GM23338 (cell line): ENCODE results near the gene BTBD9.

Experiments used
- CREB1 ChIP-seq: fragments of 250-450 bp; sonication (Bioruptor Pico); IDR thresholded peaks from 2 replicates; pipeline ENCODE4 v1.5.0; 2020; ENCODE audit warnings: low read depth, mild to moderate bottlenecking, moderate library complexity
- EZH2 ChIP-seq: fragments of 200-600 bp; sonication (generic); IDR thresholded peaks from one replicate; pipeline ENCODE4 v1.8.0; 2017; ENCODE audit warnings: antibody characterized with exemption, mild to moderate bottlenecking, low read depth; ENCODE audit not compliant: unreplicated experiment
- EZH2phosphoT487 ChIP-seq: fragments of 200-600 bp; sonication (generic); IDR thresholded peaks from one replicate; pipeline ENCODE4 v1.8.1; 2018; ENCODE audit warnings: antibody characterized with exemption; ENCODE audit not compliant: unreplicated experiment
- JUNB ChIP-seq: IDR thresholded peaks from one replicate; pipeline ENCODE4 v1.6.1; 2016; ENCODE audit warnings: antibody characterized with exemption; ENCODE audit not compliant: unreplicated experiment
- POLR2AphosphoS5 ChIP-seq: IDR thresholded peaks from 2 replicates; pipeline ENCODE4 v1.6.1; 2016; ENCODE audit warnings: antibody characterized with exemption, low read depth
- ZNF114 ChIP-seq: fragments of 250-450 bp; sonication (Bioruptor Pico); IDR thresholded peaks from 2 replicates; pipeline ENCODE4 v1.5.0; 2020; ENCODE audit warnings: mild to moderate bottlenecking, moderate library complexity
- ZNF331 ChIP-seq: fragments of 250-450 bp; sonication (Bioruptor Pico); IDR thresholded peaks from 2 replicates; pipeline ENCODE4 v1.5.0; 2020; ENCODE audit warnings: low read depth, mild to moderate bottlenecking, moderate library complexity
- TF ChIP-seq, protein P1 (sequence below), 2 experiments: fragments of 200-600 bp in 1 of 2; sonication (generic) in 1 of 2; conservative IDR thresholded peaks; 2 replicates each; pipeline versions ENCODE4 v1.5.1 to v1.6.1; 2016 to 2017; ENCODE audit warnings: antibody characterized with exemption in 2 of 2, low read depth in 2 of 2, mild to moderate bottlenecking in 2 of 2, moderate library complexity in 1 of 2
- TF ChIP-seq, protein P2 (sequence below): IDR thresholded peaks from one replicate; pipeline ENCODE4 v1.6.1; 2018; ENCODE audit warnings: antibody characterized with exemption; ENCODE audit not compliant: unreplicated experiment
- TF ChIP-seq, protein P3 (sequence below): fragments of 250-450 bp; sonication (Bioruptor Pico); IDR thresholded peaks from 2 replicates; pipeline ENCODE4 v1.5.0; 2020; ENCODE audit warnings: mild to moderate bottlenecking, moderate library complexity
- TF ChIP-seq, protein P4 (sequence below): IDR thresholded peaks from 2 replicates; pipeline ENCODE4 v1.6.1; 2016; ENCODE audit warnings: antibody characterized with exemption

DNA sequence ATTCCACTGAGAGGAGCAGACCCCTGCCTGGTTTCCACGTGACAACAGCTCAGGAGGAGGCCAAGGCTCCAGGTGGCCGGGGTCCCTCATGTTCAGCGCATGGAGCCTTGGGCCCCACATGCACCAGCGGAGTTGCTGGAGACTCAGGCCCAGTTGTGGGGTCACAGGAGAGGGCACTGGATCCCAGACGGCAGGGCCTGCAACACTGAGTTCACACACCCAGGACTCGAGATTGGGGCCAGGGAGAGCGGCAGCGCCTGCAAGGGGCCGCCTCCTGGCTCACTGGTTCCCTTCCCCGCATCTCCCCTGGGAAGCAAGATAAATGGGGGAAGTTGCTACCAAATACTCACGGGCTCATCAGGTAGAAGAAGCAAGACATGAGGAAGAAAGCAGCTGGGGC lies 472.1 kb downstream of the BTBD9 start:
- TF ChIP-seq, protein P1, sequence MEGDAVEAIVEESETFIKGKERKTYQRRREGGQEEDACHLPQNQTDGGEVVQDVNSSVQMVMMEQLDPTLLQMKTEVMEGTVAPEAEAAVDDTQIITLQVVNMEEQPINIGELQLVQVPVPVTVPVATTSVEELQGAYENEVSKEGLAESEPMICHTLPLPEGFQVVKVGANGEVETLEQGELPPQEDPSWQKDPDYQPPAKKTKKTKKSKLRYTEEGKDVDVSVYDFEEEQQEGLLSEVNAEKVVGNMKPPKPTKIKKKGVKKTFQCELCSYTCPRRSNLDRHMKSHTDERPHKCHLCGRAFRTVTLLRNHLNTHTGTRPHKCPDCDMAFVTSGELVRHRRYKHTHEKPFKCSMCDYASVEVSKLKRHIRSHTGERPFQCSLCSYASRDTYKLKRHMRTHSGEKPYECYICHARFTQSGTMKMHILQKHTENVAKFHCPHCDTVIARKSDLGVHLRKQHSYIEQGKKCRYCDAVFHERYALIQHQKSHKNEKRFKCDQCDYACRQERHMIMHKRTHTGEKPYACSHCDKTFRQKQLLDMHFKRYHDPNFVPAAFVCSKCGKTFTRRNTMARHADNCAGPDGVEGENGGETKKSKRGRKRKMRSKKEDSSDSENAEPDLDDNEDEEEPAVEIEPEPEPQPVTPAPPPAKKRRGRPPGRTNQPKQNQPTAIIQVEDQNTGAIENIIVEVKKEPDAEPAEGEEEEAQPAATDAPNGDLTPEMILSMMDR (conservative IDR thresholded peaks at IDR 0.05; ENCODE audit: low read depth in 2 of 2): no peak
- TF ChIP-seq POLR2AphosphoS5 (no peak), EZH2phosphoT487 (no peak), EZH2 (no peak), ZNF331 (no peak), CREB1 (CRISPR knock-in tag) (no peak), JUNB (no peak), ZNF114 (CRISPR knock-in tag) (no peak)
- TF ChIP-seq, protein P2, sequence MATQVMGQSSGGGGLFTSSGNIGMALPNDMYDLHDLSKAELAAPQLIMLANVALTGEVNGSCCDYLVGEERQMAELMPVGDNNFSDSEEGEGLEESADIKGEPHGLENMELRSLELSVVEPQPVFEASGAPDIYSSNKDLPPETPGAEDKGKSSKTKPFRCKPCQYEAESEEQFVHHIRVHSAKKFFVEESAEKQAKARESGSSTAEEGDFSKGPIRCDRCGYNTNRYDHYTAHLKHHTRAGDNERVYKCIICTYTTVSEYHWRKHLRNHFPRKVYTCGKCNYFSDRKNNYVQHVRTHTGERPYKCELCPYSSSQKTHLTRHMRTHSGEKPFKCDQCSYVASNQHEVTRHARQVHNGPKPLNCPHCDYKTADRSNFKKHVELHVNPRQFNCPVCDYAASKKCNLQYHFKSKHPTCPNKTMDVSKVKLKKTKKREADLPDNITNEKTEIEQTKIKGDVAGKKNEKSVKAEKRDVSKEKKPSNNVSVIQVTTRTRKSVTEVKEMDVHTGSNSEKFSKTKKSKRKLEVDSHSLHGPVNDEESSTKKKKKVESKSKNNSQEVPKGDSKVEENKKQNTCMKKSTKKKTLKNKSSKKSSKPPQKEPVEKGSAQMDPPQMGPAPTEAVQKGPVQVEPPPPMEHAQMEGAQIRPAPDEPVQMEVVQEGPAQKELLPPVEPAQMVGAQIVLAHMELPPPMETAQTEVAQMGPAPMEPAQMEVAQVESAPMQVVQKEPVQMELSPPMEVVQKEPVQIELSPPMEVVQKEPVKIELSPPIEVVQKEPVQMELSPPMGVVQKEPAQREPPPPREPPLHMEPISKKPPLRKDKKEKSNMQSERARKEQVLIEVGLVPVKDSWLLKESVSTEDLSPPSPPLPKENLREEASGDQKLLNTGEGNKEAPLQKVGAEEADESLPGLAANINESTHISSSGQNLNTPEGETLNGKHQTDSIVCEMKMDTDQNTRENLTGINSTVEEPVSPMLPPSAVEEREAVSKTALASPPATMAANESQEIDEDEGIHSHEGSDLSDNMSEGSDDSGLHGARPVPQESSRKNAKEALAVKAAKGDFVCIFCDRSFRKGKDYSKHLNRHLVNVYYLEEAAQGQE: no peak
- TF ChIP-seq, protein P3, sequence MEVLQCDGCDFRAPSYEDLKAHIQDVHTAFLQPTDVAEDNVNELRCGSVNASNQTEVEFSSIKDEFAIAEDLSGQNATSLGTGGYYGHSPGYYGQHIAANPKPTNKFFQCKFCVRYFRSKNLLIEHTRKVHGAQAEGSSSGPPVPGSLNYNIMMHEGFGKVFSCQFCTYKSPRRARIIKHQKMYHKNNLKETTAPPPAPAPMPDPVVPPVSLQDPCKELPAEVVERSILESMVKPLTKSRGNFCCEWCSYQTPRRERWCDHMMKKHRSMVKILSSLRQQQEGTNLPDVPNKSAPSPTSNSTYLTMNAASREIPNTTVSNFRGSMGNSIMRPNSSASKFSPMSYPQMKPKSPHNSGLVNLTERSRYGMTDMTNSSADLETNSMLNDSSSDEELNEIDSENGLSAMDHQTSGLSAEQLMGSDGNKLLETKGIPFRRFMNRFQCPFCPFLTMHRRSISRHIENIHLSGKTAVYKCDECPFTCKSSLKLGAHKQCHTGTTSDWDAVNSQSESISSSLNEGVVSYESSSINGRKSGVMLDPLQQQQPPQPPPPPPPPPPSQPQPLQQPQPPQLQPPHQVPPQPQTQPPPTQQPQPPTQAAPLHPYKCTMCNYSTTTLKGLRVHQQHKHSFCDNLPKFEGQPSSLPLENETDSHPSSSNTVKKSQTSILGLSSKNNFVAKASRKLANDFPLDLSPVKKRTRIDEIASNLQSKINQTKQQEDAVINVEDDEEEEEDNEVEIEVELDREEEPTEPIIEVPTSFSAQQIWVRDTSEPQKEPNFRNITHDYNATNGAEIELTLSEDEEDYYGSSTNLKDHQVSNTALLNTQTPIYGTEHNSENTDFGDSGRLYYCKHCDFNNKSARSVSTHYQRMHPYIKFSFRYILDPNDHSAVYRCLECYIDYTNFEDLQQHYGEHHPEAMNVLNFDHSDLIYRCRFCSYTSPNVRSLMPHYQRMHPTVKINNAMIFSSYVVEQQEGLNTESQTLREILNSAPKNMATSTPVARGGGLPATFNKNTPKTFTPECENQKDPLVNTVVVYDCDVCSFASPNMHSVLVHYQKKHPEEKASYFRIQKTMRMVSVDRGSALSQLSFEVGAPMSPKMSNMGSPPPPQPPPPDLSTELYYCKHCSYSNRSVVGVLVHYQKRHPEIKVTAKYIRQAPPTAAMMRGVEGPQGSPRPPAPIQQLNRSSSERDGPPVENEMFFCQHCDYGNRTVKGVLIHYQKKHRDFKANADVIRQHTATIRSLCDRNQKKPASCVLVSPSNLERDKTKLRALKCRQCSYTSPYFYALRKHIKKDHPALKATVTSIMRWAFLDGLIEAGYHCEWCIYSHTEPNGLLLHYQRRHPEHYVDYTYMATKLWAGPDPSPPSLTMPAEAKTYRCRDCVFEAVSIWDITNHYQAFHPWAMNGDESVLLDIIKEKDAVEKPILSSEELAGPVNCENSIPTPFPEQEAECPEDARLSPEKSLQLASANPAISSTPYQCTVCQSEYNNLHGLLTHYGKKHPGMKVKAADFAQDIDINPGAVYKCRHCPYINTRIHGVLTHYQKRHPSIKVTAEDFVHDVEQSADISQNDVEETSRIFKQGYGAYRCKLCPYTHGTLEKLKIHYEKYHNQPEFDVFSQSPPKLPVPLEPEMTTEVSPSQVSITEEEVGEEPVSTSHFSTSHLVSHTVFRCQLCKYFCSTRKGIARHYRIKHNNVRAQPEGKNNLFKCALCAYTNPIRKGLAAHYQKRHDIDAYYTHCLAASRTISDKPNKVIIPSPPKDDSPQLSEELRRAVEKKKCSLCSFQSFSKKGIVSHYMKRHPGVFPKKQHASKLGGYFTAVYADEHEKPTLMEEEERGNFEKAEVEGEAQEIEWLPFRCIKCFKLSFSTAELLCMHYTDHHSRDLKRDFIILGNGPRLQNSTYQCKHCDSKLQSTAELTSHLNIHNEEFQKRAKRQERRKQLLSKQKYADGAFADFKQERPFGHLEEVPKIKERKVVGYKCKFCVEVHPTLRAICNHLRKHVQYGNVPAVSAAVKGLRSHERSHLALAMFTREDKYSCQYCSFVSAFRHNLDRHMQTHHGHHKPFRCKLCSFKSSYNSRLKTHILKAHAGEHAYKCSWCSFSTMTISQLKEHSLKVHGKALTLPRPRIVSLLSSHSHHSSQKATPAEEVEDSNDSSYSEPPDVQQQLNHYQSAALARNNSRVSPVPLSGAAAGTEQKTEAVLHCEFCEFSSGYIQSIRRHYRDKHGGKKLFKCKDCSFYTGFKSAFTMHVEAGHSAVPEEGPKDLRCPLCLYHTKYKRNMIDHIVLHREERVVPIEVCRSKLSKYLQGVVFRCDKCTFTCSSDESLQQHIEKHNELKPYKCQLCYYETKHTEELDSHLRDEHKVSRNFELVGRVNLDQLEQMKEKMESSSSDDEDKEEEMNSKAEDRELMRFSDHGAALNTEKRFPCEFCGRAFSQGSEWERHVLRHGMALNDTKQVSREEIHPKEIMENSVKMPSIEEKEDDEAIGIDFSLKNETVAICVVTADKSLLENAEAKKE (CRISPR knock-in tag): no peak
- TF ChIP-seq, protein P4, sequence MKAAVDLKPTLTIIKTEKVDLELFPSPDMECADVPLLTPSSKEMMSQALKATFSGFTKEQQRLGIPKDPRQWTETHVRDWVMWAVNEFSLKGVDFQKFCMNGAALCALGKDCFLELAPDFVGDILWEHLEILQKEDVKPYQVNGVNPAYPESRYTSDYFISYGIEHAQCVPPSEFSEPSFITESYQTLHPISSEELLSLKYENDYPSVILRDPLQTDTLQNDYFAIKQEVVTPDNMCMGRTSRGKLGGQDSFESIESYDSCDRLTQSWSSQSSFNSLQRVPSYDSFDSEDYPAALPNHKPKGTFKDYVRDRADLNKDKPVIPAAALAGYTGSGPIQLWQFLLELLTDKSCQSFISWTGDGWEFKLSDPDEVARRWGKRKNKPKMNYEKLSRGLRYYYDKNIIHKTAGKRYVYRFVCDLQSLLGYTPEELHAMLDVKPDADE: no peak
